ENCODE measurements around the gene PASD1. TPM values are rescaled to one million over a fixed set of nuclear protein-coding genes. Genes with fewer than 3 reads are reported as not detected.

Gene PASD1
- total and polyA plus RNA-seq, 10 of the 15 experiments (the other 5 are each of a cell fraction or from before 2014, with no cell fraction given), result under 0.01 to 0.01 TPM; not detected in 8

DNA sequence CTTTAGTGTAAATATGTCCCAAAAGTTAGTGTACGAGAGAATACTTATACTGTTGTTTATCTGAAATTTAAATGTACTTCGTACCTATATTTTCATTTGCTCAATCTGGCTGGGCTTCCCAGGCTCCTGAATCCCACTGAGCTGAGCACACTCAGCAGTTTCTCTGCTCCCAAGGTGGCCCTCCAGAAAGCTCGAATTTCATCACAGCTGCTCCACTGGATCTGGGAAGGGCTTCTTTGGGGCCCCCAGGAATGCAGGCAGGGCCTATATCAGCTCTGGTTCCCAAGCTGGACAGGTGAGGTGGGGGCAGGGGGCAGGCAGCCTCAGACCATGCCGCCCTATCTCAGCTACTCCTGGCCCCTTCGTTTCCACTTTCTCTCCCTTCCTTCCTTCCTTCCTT lies 150.9 kb downstream of the PASD1 start (continued):
- TF ChIP-seq NFYB (IDR thresholded peaks at IDR 0.05; ENCODE audit: insufficient read depth, low read depth, low read length), result no peak
- TF ChIP-seq HDAC6 (IDR thresholded peaks at IDR 0.05; ENCODE audit: unreplicated experiment), result no peak
- no peak for TF ChIP-seq HCFC1 (IDR thresholded peaks at IDR 0.05; ENCODE audit: low read length)
- TF ChIP-seq ZNF217 (IDR thresholded peaks at IDR 0.05), result no peak
- TF ChIP-seq WRNIP1 (IDR thresholded peaks at IDR 0.05; ENCODE audit: borderline replicate concordance, low read depth, low read length), result no peak
- TF ChIP-seq EGR1 (IDR thresholded peaks at IDR 0.05; ENCODE audit: borderline replicate concordance in 1 of 2, low read depth in 2 of 2, low read length in 2 of 2), result no peak

DNA sequence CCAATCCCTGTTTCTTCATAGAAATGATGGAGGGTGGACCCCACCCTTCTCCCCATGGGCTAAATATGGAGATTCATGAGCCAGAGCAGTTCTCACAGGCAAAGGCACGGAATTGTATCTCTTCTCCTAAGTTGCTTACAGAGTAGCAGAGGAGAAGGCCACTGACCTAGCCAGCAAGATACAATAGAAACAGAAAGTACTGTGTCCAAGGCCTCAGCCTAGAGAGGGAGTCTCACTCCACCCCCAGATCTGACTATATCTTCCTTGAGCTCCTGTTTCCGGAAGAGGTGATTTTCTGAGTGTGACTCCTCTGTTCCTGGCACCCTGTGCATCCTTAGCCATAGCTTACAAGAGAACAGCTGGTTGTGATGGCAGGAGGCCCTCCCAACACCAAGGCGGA lies 152.3 kb downstream of the PASD1 start, which contains the start of gene FATE1:
Gene FATE1, plus strand, starts transcription at position 284 of the 400 bp plus-strand sequence. Its CDS starts 85 bp downstream, at position 369.
- H3K79me2 ChIP-seq (ENCODE audit: control insufficient read depth, insufficient read depth, low read length), result no peaks in the 10 kb centered on the region
- SMC1A ChIA-PET (ENCODE audit: uncharacterized antibody, unreplicated experiment), result interaction anchor here (0.6 kb wide), 1 partner anchor 16 kb away, joined by 3 read pairs; no protein-coding TSS in a partner anchor
- CTCF ChIA-PET, result no interaction called here

More for the DNA sequence above, 152.3 kb downstream of the PASD1 start, which contains the start of gene FATE1:
- no peak within 1 kb of the TSS for H3K9ac ChIP-seq (ENCODE audit: control insufficient read depth, insufficient read depth, low read length)
- in situ Hi-C loops (cut with MboI) (no loop called here), intact Hi-C loops (cut with micrococcal nuclease; ENCODE audit: unreplicated experiment) (no loop called here)
- ChIA-PET POLR2A (no interaction called here), RAD21 (ENCODE audit: unreplicated experiment) (no interaction called here)
- H3K4me2 ChIP-seq (ENCODE audit: control insufficient read depth, insufficient read depth), result no peak within 1 kb of the TSS
- no TSS peak for BruUV-seq (replicated peaks)
- no peak within 1 kb of the TSS for H3K4me3 ChIP-seq
- 14% methylated on average over 3 of the region's 3 CpGs for WGBS (ENCODE audit: insufficient coverage, insufficient replicate concordance, low lambda C conversion rate, missing lambda C conversion rate)
- no peak for TF ChIP-seq CHD4 (IDR thresholded peaks at IDR 0.05)
- TF ChIP-seq, protein P1, sequence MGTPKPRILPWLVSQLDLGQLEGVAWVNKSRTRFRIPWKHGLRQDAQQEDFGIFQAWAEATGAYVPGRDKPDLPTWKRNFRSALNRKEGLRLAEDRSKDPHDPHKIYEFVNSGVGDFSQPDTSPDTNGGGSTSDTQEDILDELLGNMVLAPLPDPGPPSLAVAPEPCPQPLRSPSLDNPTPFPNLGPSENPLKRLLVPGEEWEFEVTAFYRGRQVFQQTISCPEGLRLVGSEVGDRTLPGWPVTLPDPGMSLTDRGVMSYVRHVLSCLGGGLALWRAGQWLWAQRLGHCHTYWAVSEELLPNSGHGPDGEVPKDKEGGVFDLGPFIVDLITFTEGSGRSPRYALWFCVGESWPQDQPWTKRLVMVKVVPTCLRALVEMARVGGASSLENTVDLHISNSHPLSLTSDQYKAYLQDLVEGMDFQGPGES (IDR thresholded peaks at IDR 0.05), result no peak
- TF ChIP-seq RFX5 (IDR thresholded peaks at IDR 0.05; ENCODE audit: low read depth, low read length), result no peak
- TF ChIP-seq, protein P2, sequence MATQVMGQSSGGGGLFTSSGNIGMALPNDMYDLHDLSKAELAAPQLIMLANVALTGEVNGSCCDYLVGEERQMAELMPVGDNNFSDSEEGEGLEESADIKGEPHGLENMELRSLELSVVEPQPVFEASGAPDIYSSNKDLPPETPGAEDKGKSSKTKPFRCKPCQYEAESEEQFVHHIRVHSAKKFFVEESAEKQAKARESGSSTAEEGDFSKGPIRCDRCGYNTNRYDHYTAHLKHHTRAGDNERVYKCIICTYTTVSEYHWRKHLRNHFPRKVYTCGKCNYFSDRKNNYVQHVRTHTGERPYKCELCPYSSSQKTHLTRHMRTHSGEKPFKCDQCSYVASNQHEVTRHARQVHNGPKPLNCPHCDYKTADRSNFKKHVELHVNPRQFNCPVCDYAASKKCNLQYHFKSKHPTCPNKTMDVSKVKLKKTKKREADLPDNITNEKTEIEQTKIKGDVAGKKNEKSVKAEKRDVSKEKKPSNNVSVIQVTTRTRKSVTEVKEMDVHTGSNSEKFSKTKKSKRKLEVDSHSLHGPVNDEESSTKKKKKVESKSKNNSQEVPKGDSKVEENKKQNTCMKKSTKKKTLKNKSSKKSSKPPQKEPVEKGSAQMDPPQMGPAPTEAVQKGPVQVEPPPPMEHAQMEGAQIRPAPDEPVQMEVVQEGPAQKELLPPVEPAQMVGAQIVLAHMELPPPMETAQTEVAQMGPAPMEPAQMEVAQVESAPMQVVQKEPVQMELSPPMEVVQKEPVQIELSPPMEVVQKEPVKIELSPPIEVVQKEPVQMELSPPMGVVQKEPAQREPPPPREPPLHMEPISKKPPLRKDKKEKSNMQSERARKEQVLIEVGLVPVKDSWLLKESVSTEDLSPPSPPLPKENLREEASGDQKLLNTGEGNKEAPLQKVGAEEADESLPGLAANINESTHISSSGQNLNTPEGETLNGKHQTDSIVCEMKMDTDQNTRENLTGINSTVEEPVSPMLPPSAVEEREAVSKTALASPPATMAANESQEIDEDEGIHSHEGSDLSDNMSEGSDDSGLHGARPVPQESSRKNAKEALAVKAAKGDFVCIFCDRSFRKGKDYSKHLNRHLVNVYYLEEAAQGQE (IDR thresholded peaks at IDR 0.05; ENCODE audit: low read depth, low read length), result no peak
- TF ChIP-seq HCFC1 (IDR thresholded peaks at IDR 0.05; ENCODE audit: low read length), result no peak
- TF ChIP-seq, protein P3, sequence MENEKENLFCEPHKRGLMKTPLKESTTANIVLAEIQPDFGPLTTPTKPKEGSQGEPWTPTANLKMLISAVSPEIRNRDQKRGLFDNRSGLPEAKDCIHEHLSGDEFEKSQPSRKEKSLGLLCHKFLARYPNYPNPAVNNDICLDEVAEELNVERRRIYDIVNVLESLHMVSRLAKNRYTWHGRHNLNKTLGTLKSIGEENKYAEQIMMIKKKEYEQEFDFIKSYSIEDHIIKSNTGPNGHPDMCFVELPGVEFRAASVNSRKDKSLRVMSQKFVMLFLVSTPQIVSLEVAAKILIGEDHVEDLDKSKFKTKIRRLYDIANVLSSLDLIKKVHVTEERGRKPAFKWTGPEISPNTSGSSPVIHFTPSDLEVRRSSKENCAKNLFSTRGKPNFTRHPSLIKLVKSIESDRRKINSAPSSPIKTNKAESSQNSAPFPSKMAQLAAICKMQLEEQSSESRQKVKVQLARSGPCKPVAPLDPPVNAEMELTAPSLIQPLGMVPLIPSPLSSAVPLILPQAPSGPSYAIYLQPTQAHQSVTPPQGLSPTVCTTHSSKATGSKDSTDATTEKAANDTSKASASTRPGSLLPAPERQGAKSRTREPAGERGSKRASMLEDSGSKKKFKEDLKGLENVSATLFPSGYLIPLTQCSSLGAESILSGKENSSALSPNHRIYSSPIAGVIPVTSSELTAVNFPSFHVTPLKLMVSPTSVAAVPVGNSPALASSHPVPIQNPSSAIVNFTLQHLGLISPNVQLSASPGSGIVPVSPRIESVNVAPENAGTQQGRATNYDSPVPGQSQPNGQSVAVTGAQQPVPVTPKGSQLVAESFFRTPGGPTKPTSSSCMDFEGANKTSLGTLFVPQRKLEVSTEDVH (IDR thresholded peaks at IDR 0.05; ENCODE audit: low read depth, partially characterized antibody), result no peak
- TF ChIP-seq, protein P4, sequence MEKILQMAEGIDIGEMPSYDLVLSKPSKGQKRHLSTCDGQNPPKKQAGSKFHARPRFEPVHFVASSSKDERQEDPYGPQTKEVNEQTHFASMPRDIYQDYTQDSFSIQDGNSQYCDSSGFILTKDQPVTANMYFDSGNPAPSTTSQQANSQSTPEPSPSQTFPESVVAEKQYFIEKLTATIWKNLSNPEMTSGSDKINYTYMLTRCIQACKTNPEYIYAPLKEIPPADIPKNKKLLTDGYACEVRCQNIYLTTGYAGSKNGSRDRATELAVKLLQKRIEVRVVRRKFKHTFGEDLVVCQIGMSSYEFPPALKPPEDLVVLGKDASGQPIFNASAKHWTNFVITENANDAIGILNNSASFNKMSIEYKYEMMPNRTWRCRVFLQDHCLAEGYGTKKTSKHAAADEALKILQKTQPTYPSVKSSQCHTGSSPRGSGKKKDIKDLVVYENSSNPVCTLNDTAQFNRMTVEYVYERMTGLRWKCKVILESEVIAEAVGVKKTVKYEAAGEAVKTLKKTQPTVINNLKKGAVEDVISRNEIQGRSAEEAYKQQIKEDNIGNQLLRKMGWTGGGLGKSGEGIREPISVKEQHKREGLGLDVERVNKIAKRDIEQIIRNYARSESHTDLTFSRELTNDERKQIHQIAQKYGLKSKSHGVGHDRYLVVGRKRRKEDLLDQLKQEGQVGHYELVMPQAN (conservative IDR thresholded peaks at IDR 0.05), result no peak
- no peaks in the 10 kb centered on the region for H4K20me1 ChIP-seq (ENCODE audit: control insufficient read depth, insufficient read depth)
- no peak within 1 kb of the TSS for H2AFZ ChIP-seq (ENCODE audit: control insufficient read depth, low read depth, low read length)
- H3K36me3 ChIP-seq (ENCODE audit: control insufficient read depth in 2 of 2, insufficient read depth in 2 of 2, low read length in 1 of 2), result no peaks in the 10 kb centered on the region
- DNase-seq (ENCODE audit: low read depth, low spot score) (no peak), ATAC-seq (no peak), FAIRE-seq (no peak)
- no peaks in the 10 kb centered on the region for H3K27me3 ChIP-seq (replicated peaks in 1 of 2; ENCODE audit: control insufficient read depth in 2 of 2, insufficient read depth in 2 of 2, low read length in 1 of 2)
- no peak within 1 kb of the TSS for H3K27ac ChIP-seq (ENCODE audit: control insufficient read depth, insufficient read depth)
- H3K9me3 ChIP-seq (replicated peaks; ENCODE audit: control insufficient read depth, insufficient read depth, low read length), result no peaks in the 10 kb centered on the region
- no peaks in the 10 kb centered on the region for H3K4me1 ChIP-seq (ENCODE audit: control insufficient read depth, insufficient read depth, low read length)
